HepG2 (cell line): ENCODE results near the gene STX4. TPM values are rescaled to one million over a fixed set of nuclear protein-coding genes. Genes with fewer than 3 reads are reported as not detected.

Source experiments
- AGO2 ChIP-seq: fragments of 200-400 bp; formaldehyde crosslinking; optimal IDR thresholded peaks from 2 replicates; pipeline ENCODE3; 2017; ENCODE audit warnings: mild to moderate bottlenecking, low read depth, low read length, moderate library complexity
- ERF ChIP-seq: IDR thresholded peaks from 2 replicates; pipeline ENCODE4 v1.6.1; 2018; ENCODE audit warnings: missing biosample characterization, missing genetic modification reagents
- HMG20A ChIP-seq: IDR thresholded peaks from 2 replicates; pipeline ENCODE4 v1.6.1; 2016; ENCODE audit warnings: borderline replicate concordance
- KMT2B ChIP-seq: IDR thresholded peaks from 2 replicates; pipeline ENCODE4 v1.6.1; 2016; ENCODE audit warnings: missing genetic modification reagents, missing compliant biosample characterization
- NFKB2 ChIP-seq: sonication (generic); formaldehyde crosslinking; IDR thresholded peaks from 2 replicates; pipeline ENCODE4 v1.4.0; 2020; ENCODE audit warnings: missing genetic modification reagents, borderline replicate concordance
- SMARCC2 ChIP-seq: fragments of 450-650 bp; IDR thresholded peaks from 2 replicates; pipeline ENCODE4 v1.6.1; 2017; ENCODE audit warnings: antibody characterized with exemption, mild to moderate bottlenecking
- SNAI1 ChIP-seq: sonication (generic); formaldehyde crosslinking; IDR thresholded peaks from 2 replicates; pipeline ENCODE4 v1.5.0; 2020; ENCODE audit warnings: mild to moderate bottlenecking, missing genetic modification reagents, borderline replicate concordance
- ZFP90 ChIP-seq: sonication (generic); formaldehyde crosslinking; IDR thresholded peaks from 2 replicates; pipeline ENCODE4 v1.8.0; 2022; ENCODE audit warnings: missing genetic modification reagents, mild to moderate bottlenecking, inconsistent platforms, borderline replicate concordance
- ZNF121 ChIP-seq: sonication (generic); formaldehyde crosslinking; IDR thresholded peaks from 2 replicates; pipeline ENCODE4 v1.5.0; 2020; ENCODE audit warnings: mild to moderate bottlenecking, missing genetic modification reagents
- ZNF180 ChIP-seq: sonication (generic); formaldehyde crosslinking; IDR thresholded peaks from 2 replicates; pipeline ENCODE4 v1.4.0; 2020; ENCODE audit warnings: low read depth, missing genetic modification reagents, borderline replicate concordance
- ZNF296 ChIP-seq: sonication (generic); formaldehyde crosslinking; conservative IDR thresholded peaks from 2 replicates; pipeline ENCODE4 v1.5.0; 2020; ENCODE audit warnings: mild to moderate bottlenecking, missing genetic modification reagents
- ZNF335 ChIP-seq: sonication (generic); formaldehyde crosslinking; IDR thresholded peaks from 2 replicates; pipeline ENCODE4 v1.4.0; 2020; ENCODE audit warnings: missing genetic modification reagents
- ZNF383 ChIP-seq: sonication (generic); formaldehyde crosslinking; IDR thresholded peaks from 2 replicates; pipeline ENCODE4 v1.4.0; 2020; ENCODE audit warnings: missing genetic modification reagents, mild to moderate bottlenecking, borderline replicate concordance
- ZNF607 ChIP-seq: sonication (generic); formaldehyde crosslinking; IDR thresholded peaks from 2 replicates; pipeline ENCODE4 v1.5.1; 2020; ENCODE audit warnings: missing genetic modification reagents, mild to moderate bottlenecking, borderline replicate concordance
- ZNF703 ChIP-seq: sonication (generic); formaldehyde crosslinking; IDR thresholded peaks from 2 replicates; pipeline ENCODE4 v1.5.1; 2020; ENCODE audit warnings: missing genetic modification reagents, mild to moderate bottlenecking, moderate library complexity, borderline replicate concordance
- ZNF720 ChIP-seq: sonication (generic); formaldehyde crosslinking; IDR thresholded peaks from 2 replicates; pipeline ENCODE4 v1.4.0; 2020; ENCODE audit warnings: missing genetic modification reagents
- ZSCAN29 ChIP-seq: sonication (generic); formaldehyde crosslinking; conservative IDR thresholded peaks from 2 replicates; pipeline ENCODE4 v1.4.0; 2020; ENCODE audit warnings: mild to moderate bottlenecking, missing genetic modification reagents
- ZSCAN9 ChIP-seq: IDR thresholded peaks from 2 replicates; pipeline ENCODE4 v1.6.1; 2016; ENCODE audit warnings: borderline replicate concordance
- polyA plus RNA-seq, 8 experiments: library from polyadenylated mRNA; depleted of rRNA in 3 of 8; stranded (reverse) in 7 of 8; unstranded in 1 of 8; fragments of >200 nt; fragmentation: Illumina TruSeq in 4 of 8; extraction: Trizol in 4 of 8; gene quantifications; 2 replicates each; pipeline versions ENCODE4 v1.2.1 to v1.2.3, GENCODE V29; 2011 to 2016; ENCODE audit warnings: low read depth in 4 of 8, missing spikeins in 1 of 8, mixed read lengths in 1 of 8; ENCODE audit not compliant: insufficient read depth in 1 of 8
- total RNA-seq, 5 experiments: library from RNA; depleted of rRNA; stranded (reverse); fragments of >200 nt; fragmentation: Illumina TruSeq; extraction: Trizol; gene quantifications; 2 replicates each; pipeline ENCODE4 v1.2.3, GENCODE V29; 2016; ENCODE audit warnings: low read depth in 1 of 5
- TF ChIP-seq, protein P1 (sequence below): IDR thresholded peaks from 2 replicates; pipeline ENCODE4 v1.6.1; 2016
- TF ChIP-seq, protein P2 (sequence below): sonication (generic); formaldehyde crosslinking; IDR thresholded peaks from 2 replicates; pipeline ENCODE4 v1.8.1; 2022; ENCODE audit warnings: low read depth, mild to moderate bottlenecking, missing genetic modification reagents
- TF ChIP-seq, protein P3 (sequence below): sonication (generic); formaldehyde crosslinking; conservative IDR thresholded peaks from 2 replicates; pipeline ENCODE4 v1.4.0; 2020; ENCODE audit warnings: missing genetic modification reagents
- TF ChIP-seq, protein P4 (sequence below): sonication (generic); formaldehyde crosslinking; IDR thresholded peaks from 2 replicates; pipeline ENCODE4 v1.5.0; 2020; ENCODE audit warnings: missing genetic modification reagents

STX4 gene
- total and polyA plus RNA-seq, 2 of the 13 experiments (the other 11 are each of a cell fraction or from before 2014, with no cell fraction given): 29.2 to 34.6 TPM

DNA sequence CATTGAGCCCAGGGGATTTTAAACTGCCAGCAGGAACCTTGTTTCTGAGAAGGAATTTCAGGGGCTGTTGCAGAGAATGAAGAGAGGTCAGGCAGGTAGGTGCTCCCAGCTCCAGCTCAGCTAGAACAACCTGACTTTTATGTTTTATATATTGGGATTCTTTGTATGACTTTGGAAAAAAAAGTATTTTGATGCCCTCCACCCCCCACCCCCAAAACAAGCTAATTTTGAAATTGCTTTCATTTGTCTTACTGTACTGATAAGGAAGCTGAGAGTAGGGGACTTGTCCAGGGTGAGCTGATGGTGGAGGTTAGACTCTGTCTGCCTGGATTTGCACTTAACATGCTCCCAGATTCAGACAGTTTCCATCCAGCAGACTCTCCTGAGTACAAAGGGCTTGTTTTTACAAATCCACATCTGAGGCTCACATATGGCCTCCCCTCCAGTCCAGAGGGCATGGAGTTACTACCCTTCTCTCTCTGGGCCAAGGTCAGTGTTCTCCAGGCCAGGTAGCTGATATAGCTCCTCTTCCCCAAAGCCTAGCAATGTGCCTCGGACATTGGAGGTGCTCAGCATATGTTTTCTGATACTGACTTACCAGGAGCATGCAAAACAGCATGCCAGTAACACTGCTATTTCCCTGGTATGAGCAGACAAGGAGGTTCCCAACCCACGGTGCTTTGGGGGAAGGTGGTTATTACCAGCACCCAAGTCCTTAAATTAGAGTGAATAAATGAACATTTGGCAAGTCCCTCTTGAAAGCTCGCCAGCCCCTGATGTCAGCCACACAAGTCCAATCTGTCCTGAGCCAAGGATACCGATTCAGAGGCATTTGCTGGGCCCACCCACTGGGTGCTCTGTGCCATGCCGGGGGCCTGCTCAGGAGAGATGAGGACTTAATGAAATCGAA lies 34.3 kb upstream of the STX4 start (continued):
- TF ChIP-seq ZSCAN29 (CRISPR knock-in tag) (peak; percentile 58; the same call in 1 of the 2 replicates), ZNF720 (CRISPR knock-in tag) (no peak), ZFP90 (CRISPR knock-in tag) (no peak), ZNF607 (CRISPR knock-in tag) (peak; percentile 40; the same call in 1 of the 2 replicates), ZNF703 (no peak), ZNF335 (CRISPR knock-in tag) (0 out of 2 replicates have a peak, but pooled peaks have one; percentile 15), ZSCAN9 (CRISPR knock-in tag) (no peak; the same call in 1 of the 2 replicates), SNAI1 (no peak), ZNF121 (CRISPR knock-in tag) (no peak), AGO2 (no peak), SMARCC2 (no peak), HMG20A (CRISPR knock-in tag) (peak; percentile 42; the same call in 1 of the 2 replicates), KMT2B (CRISPR knock-in tag) (no peak), ERF (CRISPR knock-in tag) (peak; percentile 18; the same call in 1 of the 2 replicates), ZNF296 (CRISPR knock-in tag) (0 out of 2 replicates have a peak, but pooled peaks have one; percentile 57), ZNF383 (CRISPR knock-in tag) (no peak), ZNF180 (CRISPR knock-in tag) (no peak), NFKB2 (no peak)
- TF ChIP-seq, protein P1, sequence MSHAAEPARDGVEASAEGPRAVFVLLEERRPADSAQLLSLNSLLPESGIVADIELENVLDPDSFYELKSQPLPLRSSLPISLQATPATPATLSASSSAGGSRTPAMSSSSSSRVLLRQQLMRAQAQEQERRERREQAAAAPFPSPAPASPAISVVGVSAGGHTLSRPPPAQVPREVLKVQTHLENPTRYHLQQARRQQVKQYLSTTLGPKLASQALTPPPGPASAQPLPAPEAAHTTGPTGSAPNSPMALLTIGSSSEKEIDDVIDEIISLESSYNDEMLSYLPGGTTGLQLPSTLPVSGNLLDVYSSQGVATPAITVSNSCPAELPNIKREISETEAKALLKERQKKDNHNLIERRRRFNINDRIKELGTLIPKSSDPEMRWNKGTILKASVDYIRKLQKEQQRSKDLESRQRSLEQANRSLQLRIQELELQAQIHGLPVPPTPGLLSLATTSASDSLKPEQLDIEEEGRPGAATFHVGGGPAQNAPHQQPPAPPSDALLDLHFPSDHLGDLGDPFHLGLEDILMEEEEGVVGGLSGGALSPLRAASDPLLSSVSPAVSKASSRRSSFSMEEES (CRISPR knock-in tag): no peak
- TF ChIP-seq, protein P2, sequence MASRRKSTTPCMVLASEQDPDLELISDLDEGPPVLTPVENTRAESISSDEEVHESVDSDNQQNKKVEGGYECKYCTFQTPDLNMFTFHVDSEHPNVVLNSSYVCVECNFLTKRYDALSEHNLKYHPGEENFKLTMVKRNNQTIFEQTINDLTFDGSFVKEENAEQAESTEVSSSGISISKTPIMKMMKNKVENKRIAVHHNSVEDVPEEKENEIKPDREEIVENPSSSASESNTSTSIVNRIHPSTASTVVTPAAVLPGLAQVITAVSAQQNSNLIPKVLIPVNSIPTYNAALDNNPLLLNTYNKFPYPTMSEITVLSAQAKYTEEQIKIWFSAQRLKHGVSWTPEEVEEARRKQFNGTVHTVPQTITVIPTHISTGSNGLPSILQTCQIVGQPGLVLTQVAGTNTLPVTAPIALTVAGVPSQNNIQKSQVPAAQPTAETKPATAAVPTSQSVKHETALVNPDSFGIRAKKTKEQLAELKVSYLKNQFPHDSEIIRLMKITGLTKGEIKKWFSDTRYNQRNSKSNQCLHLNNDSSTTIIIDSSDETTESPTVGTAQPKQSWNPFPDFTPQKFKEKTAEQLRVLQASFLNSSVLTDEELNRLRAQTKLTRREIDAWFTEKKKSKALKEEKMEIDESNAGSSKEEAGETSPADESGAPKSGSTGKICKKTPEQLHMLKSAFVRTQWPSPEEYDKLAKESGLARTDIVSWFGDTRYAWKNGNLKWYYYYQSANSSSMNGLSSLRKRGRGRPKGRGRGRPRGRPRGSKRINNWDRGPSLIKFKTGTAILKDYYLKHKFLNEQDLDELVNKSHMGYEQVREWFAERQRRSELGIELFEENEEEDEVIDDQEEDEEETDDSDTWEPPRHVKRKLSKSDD: peak; percentile 64; the same call in 1 of the 2 replicates
- TF ChIP-seq, protein P3, sequence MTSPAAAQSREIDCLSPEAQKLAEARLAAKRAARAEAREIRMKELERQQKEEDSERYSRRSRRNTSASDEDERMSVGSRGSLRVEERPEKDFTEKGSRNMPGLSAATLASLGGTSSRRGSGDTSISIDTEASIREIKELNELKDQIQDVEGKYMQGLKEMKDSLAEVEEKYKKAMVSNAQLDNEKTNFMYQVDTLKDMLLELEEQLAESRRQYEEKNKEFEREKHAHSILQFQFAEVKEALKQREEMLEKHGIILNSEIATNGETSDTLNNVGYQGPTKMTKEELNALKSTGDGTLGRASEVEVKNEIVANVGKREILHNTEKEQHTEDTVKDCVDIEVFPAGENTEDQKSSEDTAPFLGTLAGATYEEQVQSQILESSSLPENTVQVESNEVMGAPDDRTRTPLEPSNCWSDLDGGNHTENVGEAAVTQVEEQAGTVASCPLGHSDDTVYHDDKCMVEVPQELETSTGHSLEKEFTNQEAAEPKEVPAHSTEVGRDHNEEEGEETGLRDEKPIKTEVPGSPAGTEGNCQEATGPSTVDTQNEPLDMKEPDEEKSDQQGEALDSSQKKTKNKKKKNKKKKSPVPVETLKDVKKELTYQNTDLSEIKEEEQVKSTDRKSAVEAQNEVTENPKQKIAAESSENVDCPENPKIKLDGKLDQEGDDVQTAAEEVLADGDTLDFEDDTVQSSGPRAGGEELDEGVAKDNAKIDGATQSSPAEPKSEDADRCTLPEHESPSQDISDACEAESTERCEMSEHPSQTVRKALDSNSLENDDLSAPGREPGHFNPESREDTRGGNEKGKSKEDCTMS (CRISPR knock-in tag): no peak
- TF ChIP-seq, protein P4, sequence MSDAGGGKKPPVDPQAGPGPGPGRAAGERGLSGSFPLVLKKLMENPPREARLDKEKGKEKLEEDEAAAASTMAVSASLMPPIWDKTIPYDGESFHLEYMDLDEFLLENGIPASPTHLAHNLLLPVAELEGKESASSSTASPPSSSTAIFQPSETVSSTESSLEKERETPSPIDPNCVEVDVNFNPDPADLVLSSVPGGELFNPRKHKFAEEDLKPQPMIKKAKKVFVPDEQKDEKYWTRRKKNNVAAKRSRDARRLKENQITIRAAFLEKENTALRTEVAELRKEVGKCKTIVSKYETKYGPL (CRISPR knock-in tag): no peak
